ENCODE measurements around the gene GDPD5. TPM values are rescaled to one million over a fixed set of nuclear protein-coding genes. Genes with fewer than 3 reads are reported as not detected.

The GDPD5 gene
- total and polyA plus RNA-seq, 10 of the 15 experiments (the other 5 are each of a cell fraction or from before 2014, with no cell fraction given), result 0.10 to 30.0 (median 6.7) TPM

DNA sequence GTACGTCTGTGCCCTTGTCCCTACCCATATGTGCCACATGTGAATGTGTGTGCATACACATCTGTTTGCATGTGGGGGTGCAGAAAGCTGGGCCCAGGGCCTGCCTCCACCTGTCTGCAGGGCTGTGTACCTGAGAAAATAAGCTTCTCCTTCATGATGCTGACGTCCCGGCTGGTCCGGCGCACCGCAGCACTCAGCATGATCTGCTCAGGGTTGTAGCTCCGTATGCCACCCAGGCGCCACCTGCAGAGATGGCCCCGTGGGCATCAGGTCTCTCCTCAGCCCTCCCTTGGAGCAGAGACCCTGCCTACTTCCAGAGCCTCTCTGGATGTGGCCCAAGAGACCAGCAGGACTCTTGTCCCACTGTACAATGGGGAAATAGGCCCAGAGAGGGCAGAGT is 88.9 kb downstream of the GDPD5 start:
- DNase-seq (ENCODE audit: low read depth, low spot score), result no peak
- 66% methylated on average over 9 of the region's 9 CpGs for WGBS (ENCODE audit: insufficient coverage, insufficient replicate concordance, low lambda C conversion rate, missing lambda C conversion rate)
- Histone ChIP-seq H3K27ac (ENCODE audit: control insufficient read depth, insufficient read depth) (no peak overlapping the region), H3K79me2 (ENCODE audit: control insufficient read depth, insufficient read depth, low read length) (no peaks in the 10 kb centered on the region), H4K20me1 (ENCODE audit: control insufficient read depth, insufficient read depth) (no peaks in the 10 kb centered on the region; the same call in 1 of the 2 replicates), H3K4me1 (ENCODE audit: control insufficient read depth, insufficient read depth, low read length) (no peaks in the 10 kb centered on the region), H2AFZ (ENCODE audit: control insufficient read depth, low read depth, low read length) (no peak overlapping the region), H3K4me3 (no peak overlapping the region), H3K27me3 (replicated peaks in 1 of 2; ENCODE audit: control insufficient read depth in 2 of 2, insufficient read depth in 2 of 2, low read length in 1 of 2) (peaks cover 2 to 3% of the 10 kb centered on the region in 2 experiments; a peak in 2 of 4 replicates), H3K36me3 (ENCODE audit: control insufficient read depth in 2 of 2, insufficient read depth in 2 of 2, low read length in 1 of 2) (no peaks in the 10 kb centered on the region), H3K9ac (ENCODE audit: control insufficient read depth, insufficient read depth, low read length) (no peak overlapping the region), H3K9me3 (replicated peaks; ENCODE audit: control insufficient read depth, insufficient read depth, low read length) (no peaks in the 10 kb centered on the region), H3K4me2 (ENCODE audit: control insufficient read depth, insufficient read depth) (no peak overlapping the region)
- no peak for FAIRE-seq
- BruUV-seq (replicated peaks), result no TSS peak
- no peak for ATAC-seq
- POLR2A ChIA-PET, result no interaction called here
- in situ Hi-C loops (cut with MboI), result no loop called here
- CTCF ChIA-PET, result interaction anchor here (0.6 kb wide), 1 partner anchor 122 kb away, joined by 3 read pairs; no protein-coding TSS in a partner anchor
- TF ChIP-seq, protein P1, sequence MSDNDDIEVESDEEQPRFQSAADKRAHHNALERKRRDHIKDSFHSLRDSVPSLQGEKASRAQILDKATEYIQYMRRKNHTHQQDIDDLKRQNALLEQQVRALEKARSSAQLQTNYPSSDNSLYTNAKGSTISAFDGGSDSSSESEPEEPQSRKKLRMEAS (IDR thresholded peaks at IDR 0.05; ENCODE audit: low read depth, low read length), result no peak
- TF ChIP-seq GABPA (IDR thresholded peaks at IDR 0.05; ENCODE audit: low read depth), result no peak
- TF ChIP-seq ZNF274 (IDR thresholded peaks at IDR 0.05; ENCODE audit: insufficient read depth, insufficient read length), result no peak
- no peak for TF ChIP-seq FOXM1 (IDR thresholded peaks at IDR 0.05; ENCODE audit: low read depth, low read length)
- no peak for TF ChIP-seq NRF1 (conservative IDR thresholded peaks at IDR 0.05; ENCODE audit: low read depth, low read length)
- TF ChIP-seq POU2F2 (IDR thresholded peaks at IDR 0.05; ENCODE audit: borderline replicate concordance, low read depth, low read length), result no peak
- no peak for TF ChIP-seq ZSCAN29 (IDR thresholded peaks at IDR 0.05)
- TF ChIP-seq TCF3 (IDR thresholded peaks at IDR 0.05; ENCODE audit: borderline replicate concordance, insufficient read depth, low read depth, low read length), result no peak
- no peak for TF ChIP-seq TCF7 (IDR thresholded peaks at IDR 0.05; ENCODE audit: borderline replicate concordance)
- no peak for TF ChIP-seq MYB (IDR thresholded peaks at IDR 0.05; ENCODE audit: borderline replicate concordance, low read depth, low read length)
- TF ChIP-seq CEBPZ (IDR thresholded peaks at IDR 0.05; ENCODE audit: low read depth, low read length), result no peak
- no peak for TF ChIP-seq E2F4 (IDR thresholded peaks at IDR 0.05; ENCODE audit: low read depth, low read length)
- TF ChIP-seq RB1 (IDR thresholded peaks at IDR 0.05; ENCODE audit: borderline replicate concordance), result no peak
- TF ChIP-seq EP300 (IDR thresholded peaks at IDR 0.05; ENCODE audit: borderline replicate concordance in 1 of 2, control insufficient read depth in 1 of 2, low read depth in 2 of 2, low read length in 2 of 2), result no peak
- TF ChIP-seq SMC3 (IDR thresholded peaks at IDR 0.05; ENCODE audit: borderline replicate concordance, low read length), result no peak
- SMC1A ChIA-PET (ENCODE audit: uncharacterized antibody, unreplicated experiment), result interaction anchor here (0.5 to 0.6 kb wide), 2 partner anchors 63 to 1615 kb away, joined by 3 read pairs; no protein-coding TSS in a partner anchor
- intact Hi-C loops (cut with micrococcal nuclease; ENCODE audit: unreplicated experiment), result no loop called here
- RAD21 ChIA-PET (ENCODE audit: unreplicated experiment), result no interaction called here
